Mammary epithelial cell (primary cell): ENCODE measurements around the gene CANX.

Source experiments
- CTCF ChIP-seq, 2 donors: IDR thresholded peaks in 1 of 2; conservative IDR thresholded peaks in 1 of 2; 2 replicates each; pipeline ENCODE4 v1.5.1; 2011 to 2012; ENCODE audit warnings: inconsistent platforms in 2 of 2, low read length in 2 of 2, mild to moderate bottlenecking in 2 of 2, control low read depth in 1 of 2, low read depth in 1 of 2; ENCODE audit not compliant: insufficient read depth in 1 of 2; ENCODE audit errors: extremely low read depth in 1 of 2
- EZH2 ChIP-seq: IDR thresholded peaks from 2 replicates; pipeline ENCODE4 v1.6.1; 2012; ENCODE audit warnings: low read length, inconsistent platforms, borderline replicate concordance

- TF ChIP-seq CTCF (conservative IDR thresholded peaks at IDR 0.05 in 1 of 2, IDR thresholded peaks at IDR 0.05 in 1 of 2; ENCODE audit: extremely low read depth in 1 of 2, insufficient read depth in 1 of 2, low read depth in 1 of 2, low read length in 2 of 2), result no peak
- TF ChIP-seq EZH2, result no peak
Measured at GRCh38 chr5:179777456-179777855, 78.7 kb downstream of the CANX start.
